ENCODE results near the gene BTBD9.

DNA sequence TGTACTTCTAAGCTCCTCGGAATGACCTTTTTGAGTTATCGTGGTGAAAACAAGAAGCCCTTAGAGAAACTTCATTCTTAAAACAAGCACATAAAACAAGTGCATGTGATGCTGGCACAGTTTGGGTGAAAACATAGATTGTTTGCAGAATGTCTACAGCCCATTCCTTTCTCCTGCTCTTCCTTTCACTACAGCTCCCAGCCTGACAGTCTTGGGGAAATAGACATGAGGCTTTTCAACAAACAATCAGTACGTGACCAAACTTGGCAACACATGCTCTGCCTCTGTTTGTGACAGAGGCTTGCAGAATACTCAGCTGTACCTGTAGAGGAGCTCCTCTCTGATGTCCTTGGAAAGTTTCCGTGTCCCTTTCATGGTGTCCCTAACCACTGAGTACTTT lies 498.6 kb downstream of the BTBD9 start:
- no peak for TF ChIP-seq POLR2A (IDR thresholded peaks at IDR 0.05)
- TF ChIP-seq, protein P1, sequence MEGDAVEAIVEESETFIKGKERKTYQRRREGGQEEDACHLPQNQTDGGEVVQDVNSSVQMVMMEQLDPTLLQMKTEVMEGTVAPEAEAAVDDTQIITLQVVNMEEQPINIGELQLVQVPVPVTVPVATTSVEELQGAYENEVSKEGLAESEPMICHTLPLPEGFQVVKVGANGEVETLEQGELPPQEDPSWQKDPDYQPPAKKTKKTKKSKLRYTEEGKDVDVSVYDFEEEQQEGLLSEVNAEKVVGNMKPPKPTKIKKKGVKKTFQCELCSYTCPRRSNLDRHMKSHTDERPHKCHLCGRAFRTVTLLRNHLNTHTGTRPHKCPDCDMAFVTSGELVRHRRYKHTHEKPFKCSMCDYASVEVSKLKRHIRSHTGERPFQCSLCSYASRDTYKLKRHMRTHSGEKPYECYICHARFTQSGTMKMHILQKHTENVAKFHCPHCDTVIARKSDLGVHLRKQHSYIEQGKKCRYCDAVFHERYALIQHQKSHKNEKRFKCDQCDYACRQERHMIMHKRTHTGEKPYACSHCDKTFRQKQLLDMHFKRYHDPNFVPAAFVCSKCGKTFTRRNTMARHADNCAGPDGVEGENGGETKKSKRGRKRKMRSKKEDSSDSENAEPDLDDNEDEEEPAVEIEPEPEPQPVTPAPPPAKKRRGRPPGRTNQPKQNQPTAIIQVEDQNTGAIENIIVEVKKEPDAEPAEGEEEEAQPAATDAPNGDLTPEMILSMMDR (IDR thresholded peaks at IDR 0.05), result no peak
